Neural cell (in vitro differentiated cells): Measurements from ENCODE around the gene SLC8A1. TPM values are rescaled to one million over a fixed set of nuclear protein-coding genes. Genes with fewer than 3 reads are reported as not detected.

Source experiments
- H2AFZ ChIP-seq: fragments of 200-600, 300-800 bp; sonication (generic), shearing (Covaris generic); 2 replicates; pipeline ENCODE4 v1.6.0; 2014; ENCODE audit warnings: low read depth, mild to moderate bottlenecking, antibody characterized with exemption, low read length, moderate library complexity
- H3F3A ChIP-seq: fragments of 200-600 bp; shearing (Covaris generic); 2 replicates; pipeline ENCODE4 v1.6.1; 2016; ENCODE audit warnings: mild to moderate bottlenecking, moderate library complexity, mixed read lengths, antibody characterized with exemption, low read length; ENCODE audit not compliant: insufficient read depth, poor library complexity, severe bottlenecking
- H3K27ac ChIP-seq: fragments of 200-600, 300-800 bp; sonication (generic), shearing (Covaris generic); 2 replicates; pipeline ENCODE4 v1.5.1; 2014; ENCODE audit warnings: mild to moderate bottlenecking, low read length, moderate library complexity
- H3K27me3 ChIP-seq: fragments of 300-800, 200-600 bp; sonication (generic), shearing (Covaris generic); 2 replicates; pipeline ENCODE4 v1.6.0; 2014; ENCODE audit warnings: mild to moderate bottlenecking, low read depth, low read length, moderate library complexity; ENCODE audit not compliant: insufficient read depth
- H3K36me3 ChIP-seq: fragments of 300-800, 200-600 bp; sonication (generic), shearing (Covaris generic); 2 replicates; pipeline ENCODE4 v1.5.1; 2014; ENCODE audit warnings: mild to moderate bottlenecking, antibody characterized with exemption, low read length, moderate library complexity; ENCODE audit not compliant: insufficient read depth
- H3K4me2 ChIP-seq: fragments of 300-800, 200-600 bp; sonication (generic), shearing (Covaris generic); 2 replicates; pipeline ENCODE4 v1.6.0; 2014; ENCODE audit warnings: mild to moderate bottlenecking, low read length
- H3K4me3 ChIP-seq: fragments of 300-800, 200-600 bp; sonication (generic), shearing (Covaris generic); 2 replicates; pipeline ENCODE4 v1.5.1; 2014; ENCODE audit warnings: mild to moderate bottlenecking, low read length, moderate library complexity
- H3K79me2 ChIP-seq: fragments of 200-600 bp; shearing (Covaris generic); replicated peaks from 2 replicates; pipeline ENCODE4 v1.6.0; 2014; ENCODE audit warnings: mild to moderate bottlenecking, low read length, moderate library complexity; ENCODE audit not compliant: insufficient read depth
- H3K9ac ChIP-seq: fragments of 300-800, 200-600 bp; sonication (generic), shearing (Covaris generic); 2 replicates; pipeline ENCODE4 v1.6.1; 2016; ENCODE audit warnings: mild to moderate bottlenecking, low read length, mixed read lengths
- H3K9me2 ChIP-seq: fragments of 200-600 bp; shearing (Covaris generic); 2 replicates; pipeline ENCODE4 v1.6.1; 2016; ENCODE audit warnings: mild to moderate bottlenecking, low read length, mixed read lengths; ENCODE audit not compliant: insufficient read depth
- H3K9me3 ChIP-seq: fragments of 200-600, 300-800 bp; sonication (generic), shearing (Covaris generic); 2 replicates; pipeline ENCODE4 v1.6.1; 2016; ENCODE audit warnings: mild to moderate bottlenecking, mixed run types, low read length, moderate library complexity, mixed read lengths
- H4K20me1 ChIP-seq: fragments of 200-600 bp; shearing (Covaris generic); 2 replicates; pipeline ENCODE4 v1.6.1; 2016; ENCODE audit warnings: mild to moderate bottlenecking, mixed run types; ENCODE audit not compliant: insufficient read depth
- EP300 ChIP-seq: fragments of 450-650 bp; conservative IDR thresholded peaks from 2 replicates; pipeline ENCODE4 v1.6.1; 2014; ENCODE audit warnings: antibody characterized with exemption, mild to moderate bottlenecking, moderate library complexity; ENCODE audit not compliant: poor library complexity, severe bottlenecking
- EZH2 ChIP-seq: fragments of 200-600, 300-800 bp; shearing (Covaris generic), sonication (generic); IDR thresholded peaks from 2 replicates; pipeline ENCODE4 v1.6.1; 2014; ENCODE audit warnings: antibody characterized with exemption, low read length, borderline replicate concordance, mild to moderate bottlenecking; ENCODE audit not compliant: insufficient read depth, poor library complexity, severe bottlenecking
- MXI1 ChIP-seq: fragments of 450-650 bp; conservative IDR thresholded peaks from 2 replicates; pipeline ENCODE4 v1.6.1; 2014; ENCODE audit warnings: antibody characterized with exemption, mild to moderate bottlenecking; ENCODE audit not compliant: poor library complexity, severe bottlenecking
- POLR2AphosphoS5 ChIP-seq: IDR thresholded peaks from 2 replicates; pipeline ENCODE4 v1.6.1; 2012
- RAD21 ChIP-seq: fragments of 450-650 bp; conservative IDR thresholded peaks from 2 replicates; pipeline ENCODE4 v1.6.1; 2014; ENCODE audit warnings: antibody characterized with exemption, mild to moderate bottlenecking, moderate library complexity
- SMC3 ChIP-seq: fragments of 450-650 bp; conservative IDR thresholded peaks from 2 replicates; pipeline ENCODE4 v1.6.1; 2014; ENCODE audit warnings: antibody characterized with exemption, mild to moderate bottlenecking, moderate library complexity; ENCODE audit not compliant: poor library complexity
- TAF1 ChIP-seq: IDR thresholded peaks from 2 replicates; pipeline ENCODE4 v1.6.1; 2012; ENCODE audit warnings: low read depth
- polyA plus RNA-seq: library from polyadenylated mRNA; depleted of rRNA; stranded (reverse); fragments of >200 nt; gene quantifications from 2 replicates; pipeline ENCODE4 v1.2.3, GENCODE V29; 2014
- TF ChIP-seq, protein P1 (sequence below): fragments of 450-650 bp; IDR thresholded peaks from 2 replicates; pipeline ENCODE4 v1.5.1; 2014; ENCODE audit warnings: antibody characterized with exemption, mild to moderate bottlenecking, moderate library complexity; ENCODE audit not compliant: poor library complexity, severe bottlenecking
- TF ChIP-seq, protein P2 (sequence below): IDR thresholded peaks from 2 replicates; pipeline ENCODE4 v1.6.1; 2012; ENCODE audit warnings: borderline replicate concordance

The SLC8A1 gene
- polyA plus RNA-seq, 1 donor from 2014 or later = 18.7 TPM

DNA sequence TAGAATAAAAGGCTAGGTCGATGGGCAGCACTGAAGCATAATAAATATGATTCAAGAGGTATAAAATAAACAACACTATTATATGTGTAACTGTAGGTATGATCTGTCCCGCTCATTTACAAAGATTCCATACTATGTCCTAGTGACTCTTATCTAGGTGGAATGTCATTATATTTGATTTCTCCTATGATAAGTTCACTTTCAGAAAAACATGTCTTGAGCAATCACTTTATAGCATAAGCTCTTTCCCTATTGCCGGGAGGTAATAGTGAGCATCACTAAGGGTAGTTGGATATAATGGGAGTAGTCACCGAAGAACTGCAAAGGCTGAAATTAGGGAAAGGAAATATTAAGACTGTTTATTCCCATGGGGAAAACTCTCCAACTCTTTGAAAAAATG, 342.5 kb downstream of the SLC8A1 start:
- no peaks in the 10 kb centered on the region for H3K27me3 ChIP-seq

DNA sequence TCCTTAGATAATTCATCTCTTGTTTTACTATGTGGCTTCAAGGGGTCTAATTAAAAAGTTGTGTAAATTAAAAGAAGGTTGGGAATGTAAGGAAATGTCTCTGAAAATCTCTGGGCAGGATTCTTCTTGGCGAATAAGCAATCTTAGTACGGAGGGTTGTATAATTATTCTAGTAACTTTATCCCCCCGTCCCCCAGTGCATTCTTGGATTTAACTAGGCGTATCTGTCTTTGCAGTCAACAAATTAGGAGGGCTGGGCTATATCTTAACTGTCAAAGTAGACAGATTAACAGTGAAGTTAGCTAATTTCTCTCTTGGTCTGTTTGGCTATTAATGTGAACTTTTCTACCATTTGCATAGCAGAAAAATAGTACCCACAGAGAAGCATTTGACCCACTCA, 343.0 kb downstream of the SLC8A1 start:
- Histone ChIP-seq H3K9ac (no peak overlapping the region), H3K79me2 (no peaks in the 10 kb centered on the region), H3K36me3 (no peaks in the 10 kb centered on the region)

More for the DNA sequence above, 342.5 kb downstream of the SLC8A1 start:
- H3K9ac ChIP-seq = no peak overlapping the region
- no peak overlapping the region for H3K4me3 ChIP-seq
- H3K79me2 ChIP-seq = no peaks in the 10 kb centered on the region
- H2AFZ ChIP-seq = no peak overlapping the region
- no peaks in the 10 kb centered on the region for H3K9me2 ChIP-seq
- no peak for TF ChIP-seq TAF1
- no peak overlapping the region for H3K27ac ChIP-seq
- no peak overlapping the region for H3K4me2 ChIP-seq
- H3F3A ChIP-seq = no peaks in the 10 kb centered on the region
- no peaks in the 10 kb centered on the region for H3K9me3 ChIP-seq
- peaks cover 3% of the 10 kb centered on the region for H3K36me3 ChIP-seq
- no peaks in the 10 kb centered on the region for H4K20me1 ChIP-seq

GRCh38 chr2:40106061-40106460, 345.8 kb downstream of the SLC8A1 start:
- Histone ChIP-seq H3K27me3 (no peaks in the 10 kb centered on the region), H3K4me2 (no peak overlapping the region), H3K36me3 (no peaks in the 10 kb centered on the region), H3K4me3 (no peak overlapping the region), H3K27ac (no peak overlapping the region), H3K9me2 (no peaks in the 10 kb centered on the region), H3F3A (peaks cover 3% of the 10 kb centered on the region), H3K9ac (no peak overlapping the region), H3K9me3 (no peaks in the 10 kb centered on the region), H2AFZ (no peak overlapping the region), H4K20me1 (no peaks in the 10 kb centered on the region), H3K79me2 (no peaks in the 10 kb centered on the region)
- TF ChIP-seq RAD21 = no peak
- TF ChIP-seq EZH2 = no peak
- no peak for TF ChIP-seq MXI1
- TF ChIP-seq, protein P1, sequence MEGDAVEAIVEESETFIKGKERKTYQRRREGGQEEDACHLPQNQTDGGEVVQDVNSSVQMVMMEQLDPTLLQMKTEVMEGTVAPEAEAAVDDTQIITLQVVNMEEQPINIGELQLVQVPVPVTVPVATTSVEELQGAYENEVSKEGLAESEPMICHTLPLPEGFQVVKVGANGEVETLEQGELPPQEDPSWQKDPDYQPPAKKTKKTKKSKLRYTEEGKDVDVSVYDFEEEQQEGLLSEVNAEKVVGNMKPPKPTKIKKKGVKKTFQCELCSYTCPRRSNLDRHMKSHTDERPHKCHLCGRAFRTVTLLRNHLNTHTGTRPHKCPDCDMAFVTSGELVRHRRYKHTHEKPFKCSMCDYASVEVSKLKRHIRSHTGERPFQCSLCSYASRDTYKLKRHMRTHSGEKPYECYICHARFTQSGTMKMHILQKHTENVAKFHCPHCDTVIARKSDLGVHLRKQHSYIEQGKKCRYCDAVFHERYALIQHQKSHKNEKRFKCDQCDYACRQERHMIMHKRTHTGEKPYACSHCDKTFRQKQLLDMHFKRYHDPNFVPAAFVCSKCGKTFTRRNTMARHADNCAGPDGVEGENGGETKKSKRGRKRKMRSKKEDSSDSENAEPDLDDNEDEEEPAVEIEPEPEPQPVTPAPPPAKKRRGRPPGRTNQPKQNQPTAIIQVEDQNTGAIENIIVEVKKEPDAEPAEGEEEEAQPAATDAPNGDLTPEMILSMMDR = no peak
- TF ChIP-seq, protein P2, sequence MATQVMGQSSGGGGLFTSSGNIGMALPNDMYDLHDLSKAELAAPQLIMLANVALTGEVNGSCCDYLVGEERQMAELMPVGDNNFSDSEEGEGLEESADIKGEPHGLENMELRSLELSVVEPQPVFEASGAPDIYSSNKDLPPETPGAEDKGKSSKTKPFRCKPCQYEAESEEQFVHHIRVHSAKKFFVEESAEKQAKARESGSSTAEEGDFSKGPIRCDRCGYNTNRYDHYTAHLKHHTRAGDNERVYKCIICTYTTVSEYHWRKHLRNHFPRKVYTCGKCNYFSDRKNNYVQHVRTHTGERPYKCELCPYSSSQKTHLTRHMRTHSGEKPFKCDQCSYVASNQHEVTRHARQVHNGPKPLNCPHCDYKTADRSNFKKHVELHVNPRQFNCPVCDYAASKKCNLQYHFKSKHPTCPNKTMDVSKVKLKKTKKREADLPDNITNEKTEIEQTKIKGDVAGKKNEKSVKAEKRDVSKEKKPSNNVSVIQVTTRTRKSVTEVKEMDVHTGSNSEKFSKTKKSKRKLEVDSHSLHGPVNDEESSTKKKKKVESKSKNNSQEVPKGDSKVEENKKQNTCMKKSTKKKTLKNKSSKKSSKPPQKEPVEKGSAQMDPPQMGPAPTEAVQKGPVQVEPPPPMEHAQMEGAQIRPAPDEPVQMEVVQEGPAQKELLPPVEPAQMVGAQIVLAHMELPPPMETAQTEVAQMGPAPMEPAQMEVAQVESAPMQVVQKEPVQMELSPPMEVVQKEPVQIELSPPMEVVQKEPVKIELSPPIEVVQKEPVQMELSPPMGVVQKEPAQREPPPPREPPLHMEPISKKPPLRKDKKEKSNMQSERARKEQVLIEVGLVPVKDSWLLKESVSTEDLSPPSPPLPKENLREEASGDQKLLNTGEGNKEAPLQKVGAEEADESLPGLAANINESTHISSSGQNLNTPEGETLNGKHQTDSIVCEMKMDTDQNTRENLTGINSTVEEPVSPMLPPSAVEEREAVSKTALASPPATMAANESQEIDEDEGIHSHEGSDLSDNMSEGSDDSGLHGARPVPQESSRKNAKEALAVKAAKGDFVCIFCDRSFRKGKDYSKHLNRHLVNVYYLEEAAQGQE = no peak

More for the DNA sequence above, 343.0 kb downstream of the SLC8A1 start:
- no peaks in the 10 kb centered on the region for H3F3A ChIP-seq
- H4K20me1 ChIP-seq = no peaks in the 10 kb centered on the region
- no peak overlapping the region for H3K4me2 ChIP-seq
- no peak overlapping the region for H2AFZ ChIP-seq
- no peak overlapping the region for H3K27ac ChIP-seq
- no peaks in the 10 kb centered on the region for H3K27me3 ChIP-seq
- H3K9me2 ChIP-seq = no peaks in the 10 kb centered on the region
- no peaks in the 10 kb centered on the region for H3K9me3 ChIP-seq
- TF ChIP-seq TAF1 = no peak
- TF ChIP-seq EP300 = no peak
- TF ChIP-seq EZH2 = no peak
- TF ChIP-seq RAD21 = no peak
- TF ChIP-seq, protein P1 = no peak
- no peak for TF ChIP-seq POLR2AphosphoS5
- TF ChIP-seq MXI1 = no peak
- no peak for TF ChIP-seq SMC3
- TF ChIP-seq, protein P2 = no peak
- no peak overlapping the region for H3K4me3 ChIP-seq
